ENCODE results near the gene SUCO. TPM values are rescaled to one million over a fixed set of nuclear protein-coding genes. Genes with fewer than 3 reads are reported as not detected.

The SUCO gene
- total and polyA plus RNA-seq, 2 experiments from 2014 or later = 18.0 to 49.8 TPM

DNA sequence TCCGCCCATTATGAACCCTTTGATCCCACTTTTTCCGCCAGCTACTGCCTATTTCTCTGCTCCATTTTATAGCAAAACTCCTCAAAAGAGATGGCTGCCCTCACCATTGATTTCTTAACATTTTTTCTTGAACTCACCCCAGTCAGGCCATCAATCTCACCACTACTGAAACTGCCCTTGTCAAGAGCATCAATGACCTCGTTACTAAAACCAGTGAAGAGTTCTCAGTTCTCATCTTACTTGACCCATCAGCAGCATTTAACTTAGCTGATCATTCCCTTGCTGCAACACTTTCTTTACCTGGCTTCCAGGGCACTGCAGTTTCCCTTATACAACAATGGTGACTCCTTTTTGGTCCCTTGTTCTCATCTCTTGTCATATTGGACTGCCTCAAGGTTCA lies 90.8 kb downstream of the SUCO start (continued):
- TF ChIP-seq STAT1 (IDR thresholded peaks at IDR 0.05; ENCODE audit: unreplicated experiment) = no peak
- TF ChIP-seq JUNB (IDR thresholded peaks at IDR 0.05; ENCODE audit: unreplicated experiment) = no peak
- no peak for TF ChIP-seq POLR2AphosphoS5 (IDR thresholded peaks at IDR 0.05; ENCODE audit: low read depth)
- no peak for TF ChIP-seq NANOG (IDR thresholded peaks at IDR 0.05; ENCODE audit: borderline replicate concordance)
- TF ChIP-seq ZNF331 (CRISPR knock-in tag; IDR thresholded peaks at IDR 0.05; ENCODE audit: low read depth) = no peak

DNA sequence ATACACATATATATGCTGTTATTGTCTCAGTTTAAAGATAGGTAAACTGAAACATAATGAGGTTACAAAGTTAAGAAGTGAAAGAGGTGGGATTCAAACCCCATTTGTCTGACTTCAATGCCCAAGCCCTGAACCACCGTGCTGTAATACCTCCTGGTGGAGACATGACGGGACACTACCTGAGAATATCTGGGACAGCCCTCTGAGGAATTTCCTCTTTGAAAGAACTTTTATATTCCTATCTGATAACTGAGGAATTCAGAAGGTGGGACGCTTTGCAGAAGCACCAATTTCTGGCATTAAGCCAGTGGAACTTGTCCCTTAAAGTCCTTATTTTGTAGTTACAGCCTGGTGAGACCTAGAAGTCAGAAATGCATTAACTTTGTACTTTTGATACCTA lies 93.9 kb downstream of the SUCO start:
- no peaks in the 10 kb centered on the region for H3K4me1 Mint-ChIP-seq
- H3K9me3 Mint-ChIP-seq = peaks cover 16% of the 10 kb centered on the region
- no peak overlapping the region for H2AFZ ChIP-seq
- no peak for ATAC-seq
- H3K27me3 Mint-ChIP-seq (ENCODE audit: insufficient read depth, low read depth, poor library complexity) = peaks cover 2% of the 10 kb centered on the region
- no peak overlapping the region for H3K4me2 ChIP-seq
- H3K9me2 ChIP-seq (ENCODE audit: insufficient read depth) = peaks cover 23% of the 10 kb centered on the region; the same call in 1 of the 2 replicates
- no peak overlapping the region for H3K4me3 ChIP-seq
- no peaks in the 10 kb centered on the region for H3K27me3 ChIP-seq (ENCODE audit: insufficient read depth)
- H3K36me3 ChIP-seq (ENCODE audit: insufficient read depth) = no peaks in the 10 kb centered on the region
- DNase-seq (ENCODE audit: low spot score) = no peak
- peaks cover 17% of the 10 kb centered on the region; the same call in 2 of the 3 replicates for H3K36me3 Mint-ChIP-seq (ENCODE audit: low read depth)
- no peaks in the 10 kb centered on the region for H3K4me1 ChIP-seq (ENCODE audit: insufficient read depth)
- no peaks in the 10 kb centered on the region for H4K20me1 ChIP-seq (replicated peaks; ENCODE audit: insufficient read depth)
- H3K27ac ChIP-seq (ENCODE audit: low read depth) = no peak overlapping the region
- no peaks in the 10 kb centered on the region for H3F3A ChIP-seq (replicated peaks; ENCODE audit: low read depth)
- no peaks in the 10 kb centered on the region for H3K79me2 ChIP-seq (replicated peaks; ENCODE audit: insufficient read depth)
- H3K27ac Mint-ChIP-seq = no peak overlapping the region
- H3K4me3 Mint-ChIP-seq = no peak overlapping the region
- TF ChIP-seq, protein P1, sequence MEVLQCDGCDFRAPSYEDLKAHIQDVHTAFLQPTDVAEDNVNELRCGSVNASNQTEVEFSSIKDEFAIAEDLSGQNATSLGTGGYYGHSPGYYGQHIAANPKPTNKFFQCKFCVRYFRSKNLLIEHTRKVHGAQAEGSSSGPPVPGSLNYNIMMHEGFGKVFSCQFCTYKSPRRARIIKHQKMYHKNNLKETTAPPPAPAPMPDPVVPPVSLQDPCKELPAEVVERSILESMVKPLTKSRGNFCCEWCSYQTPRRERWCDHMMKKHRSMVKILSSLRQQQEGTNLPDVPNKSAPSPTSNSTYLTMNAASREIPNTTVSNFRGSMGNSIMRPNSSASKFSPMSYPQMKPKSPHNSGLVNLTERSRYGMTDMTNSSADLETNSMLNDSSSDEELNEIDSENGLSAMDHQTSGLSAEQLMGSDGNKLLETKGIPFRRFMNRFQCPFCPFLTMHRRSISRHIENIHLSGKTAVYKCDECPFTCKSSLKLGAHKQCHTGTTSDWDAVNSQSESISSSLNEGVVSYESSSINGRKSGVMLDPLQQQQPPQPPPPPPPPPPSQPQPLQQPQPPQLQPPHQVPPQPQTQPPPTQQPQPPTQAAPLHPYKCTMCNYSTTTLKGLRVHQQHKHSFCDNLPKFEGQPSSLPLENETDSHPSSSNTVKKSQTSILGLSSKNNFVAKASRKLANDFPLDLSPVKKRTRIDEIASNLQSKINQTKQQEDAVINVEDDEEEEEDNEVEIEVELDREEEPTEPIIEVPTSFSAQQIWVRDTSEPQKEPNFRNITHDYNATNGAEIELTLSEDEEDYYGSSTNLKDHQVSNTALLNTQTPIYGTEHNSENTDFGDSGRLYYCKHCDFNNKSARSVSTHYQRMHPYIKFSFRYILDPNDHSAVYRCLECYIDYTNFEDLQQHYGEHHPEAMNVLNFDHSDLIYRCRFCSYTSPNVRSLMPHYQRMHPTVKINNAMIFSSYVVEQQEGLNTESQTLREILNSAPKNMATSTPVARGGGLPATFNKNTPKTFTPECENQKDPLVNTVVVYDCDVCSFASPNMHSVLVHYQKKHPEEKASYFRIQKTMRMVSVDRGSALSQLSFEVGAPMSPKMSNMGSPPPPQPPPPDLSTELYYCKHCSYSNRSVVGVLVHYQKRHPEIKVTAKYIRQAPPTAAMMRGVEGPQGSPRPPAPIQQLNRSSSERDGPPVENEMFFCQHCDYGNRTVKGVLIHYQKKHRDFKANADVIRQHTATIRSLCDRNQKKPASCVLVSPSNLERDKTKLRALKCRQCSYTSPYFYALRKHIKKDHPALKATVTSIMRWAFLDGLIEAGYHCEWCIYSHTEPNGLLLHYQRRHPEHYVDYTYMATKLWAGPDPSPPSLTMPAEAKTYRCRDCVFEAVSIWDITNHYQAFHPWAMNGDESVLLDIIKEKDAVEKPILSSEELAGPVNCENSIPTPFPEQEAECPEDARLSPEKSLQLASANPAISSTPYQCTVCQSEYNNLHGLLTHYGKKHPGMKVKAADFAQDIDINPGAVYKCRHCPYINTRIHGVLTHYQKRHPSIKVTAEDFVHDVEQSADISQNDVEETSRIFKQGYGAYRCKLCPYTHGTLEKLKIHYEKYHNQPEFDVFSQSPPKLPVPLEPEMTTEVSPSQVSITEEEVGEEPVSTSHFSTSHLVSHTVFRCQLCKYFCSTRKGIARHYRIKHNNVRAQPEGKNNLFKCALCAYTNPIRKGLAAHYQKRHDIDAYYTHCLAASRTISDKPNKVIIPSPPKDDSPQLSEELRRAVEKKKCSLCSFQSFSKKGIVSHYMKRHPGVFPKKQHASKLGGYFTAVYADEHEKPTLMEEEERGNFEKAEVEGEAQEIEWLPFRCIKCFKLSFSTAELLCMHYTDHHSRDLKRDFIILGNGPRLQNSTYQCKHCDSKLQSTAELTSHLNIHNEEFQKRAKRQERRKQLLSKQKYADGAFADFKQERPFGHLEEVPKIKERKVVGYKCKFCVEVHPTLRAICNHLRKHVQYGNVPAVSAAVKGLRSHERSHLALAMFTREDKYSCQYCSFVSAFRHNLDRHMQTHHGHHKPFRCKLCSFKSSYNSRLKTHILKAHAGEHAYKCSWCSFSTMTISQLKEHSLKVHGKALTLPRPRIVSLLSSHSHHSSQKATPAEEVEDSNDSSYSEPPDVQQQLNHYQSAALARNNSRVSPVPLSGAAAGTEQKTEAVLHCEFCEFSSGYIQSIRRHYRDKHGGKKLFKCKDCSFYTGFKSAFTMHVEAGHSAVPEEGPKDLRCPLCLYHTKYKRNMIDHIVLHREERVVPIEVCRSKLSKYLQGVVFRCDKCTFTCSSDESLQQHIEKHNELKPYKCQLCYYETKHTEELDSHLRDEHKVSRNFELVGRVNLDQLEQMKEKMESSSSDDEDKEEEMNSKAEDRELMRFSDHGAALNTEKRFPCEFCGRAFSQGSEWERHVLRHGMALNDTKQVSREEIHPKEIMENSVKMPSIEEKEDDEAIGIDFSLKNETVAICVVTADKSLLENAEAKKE (CRISPR knock-in tag; IDR thresholded peaks at IDR 0.05) = no peak
- TF ChIP-seq, protein P2, sequence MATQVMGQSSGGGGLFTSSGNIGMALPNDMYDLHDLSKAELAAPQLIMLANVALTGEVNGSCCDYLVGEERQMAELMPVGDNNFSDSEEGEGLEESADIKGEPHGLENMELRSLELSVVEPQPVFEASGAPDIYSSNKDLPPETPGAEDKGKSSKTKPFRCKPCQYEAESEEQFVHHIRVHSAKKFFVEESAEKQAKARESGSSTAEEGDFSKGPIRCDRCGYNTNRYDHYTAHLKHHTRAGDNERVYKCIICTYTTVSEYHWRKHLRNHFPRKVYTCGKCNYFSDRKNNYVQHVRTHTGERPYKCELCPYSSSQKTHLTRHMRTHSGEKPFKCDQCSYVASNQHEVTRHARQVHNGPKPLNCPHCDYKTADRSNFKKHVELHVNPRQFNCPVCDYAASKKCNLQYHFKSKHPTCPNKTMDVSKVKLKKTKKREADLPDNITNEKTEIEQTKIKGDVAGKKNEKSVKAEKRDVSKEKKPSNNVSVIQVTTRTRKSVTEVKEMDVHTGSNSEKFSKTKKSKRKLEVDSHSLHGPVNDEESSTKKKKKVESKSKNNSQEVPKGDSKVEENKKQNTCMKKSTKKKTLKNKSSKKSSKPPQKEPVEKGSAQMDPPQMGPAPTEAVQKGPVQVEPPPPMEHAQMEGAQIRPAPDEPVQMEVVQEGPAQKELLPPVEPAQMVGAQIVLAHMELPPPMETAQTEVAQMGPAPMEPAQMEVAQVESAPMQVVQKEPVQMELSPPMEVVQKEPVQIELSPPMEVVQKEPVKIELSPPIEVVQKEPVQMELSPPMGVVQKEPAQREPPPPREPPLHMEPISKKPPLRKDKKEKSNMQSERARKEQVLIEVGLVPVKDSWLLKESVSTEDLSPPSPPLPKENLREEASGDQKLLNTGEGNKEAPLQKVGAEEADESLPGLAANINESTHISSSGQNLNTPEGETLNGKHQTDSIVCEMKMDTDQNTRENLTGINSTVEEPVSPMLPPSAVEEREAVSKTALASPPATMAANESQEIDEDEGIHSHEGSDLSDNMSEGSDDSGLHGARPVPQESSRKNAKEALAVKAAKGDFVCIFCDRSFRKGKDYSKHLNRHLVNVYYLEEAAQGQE (IDR thresholded peaks at IDR 0.05; ENCODE audit: unreplicated experiment) = no peak
- TF ChIP-seq JUNB (IDR thresholded peaks at IDR 0.05; ENCODE audit: unreplicated experiment) (no peak), EZH2 (IDR thresholded peaks at IDR 0.05; ENCODE audit: low read depth, unreplicated experiment) (no peak), CREB1 (CRISPR knock-in tag; IDR thresholded peaks at IDR 0.05; ENCODE audit: low read depth) (no peak), ZNF331 (CRISPR knock-in tag; IDR thresholded peaks at IDR 0.05; ENCODE audit: low read depth) (no peak), ZNF114 (CRISPR knock-in tag; IDR thresholded peaks at IDR 0.05) (no peak), EZH2phosphoT487 (IDR thresholded peaks at IDR 0.05; ENCODE audit: unreplicated experiment) (no peak), STAT1 (IDR thresholded peaks at IDR 0.05; ENCODE audit: unreplicated experiment) (no peak)
